HEK293 (cell line): ENCODE measurements around the gene NOVA2.
A peak's percentile ranks its signal among the peaks of the same experiment; 100 is the strongest.

Experiments
- BCL11A ChIP-seq: fragments of 450-650 bp; formaldehyde crosslinking; IDR thresholded peaks from 2 replicates; pipeline ENCODE4 v1.5.1; 2016; ENCODE audit warnings: low read depth, missing biosample characterization, missing genetic modification characterization
- BCL11B ChIP-seq: fragments of 450-650 bp; formaldehyde crosslinking; IDR thresholded peaks from 2 replicates; pipeline ENCODE4 v1.5.1; 2016; ENCODE audit warnings: low read depth, missing biosample characterization, missing genetic modification characterization
- FEZF1 ChIP-seq: fragments of 450-650 bp; formaldehyde crosslinking; IDR thresholded peaks from 2 replicates; pipeline ENCODE4 v1.5.1; 2016; ENCODE audit warnings: missing biosample characterization, missing genetic modification characterization
- PRDM1 ChIP-seq: fragments of 450-650 bp; formaldehyde crosslinking; IDR thresholded peaks from 2 replicates; pipeline ENCODE4; 2016; ENCODE audit warnings: missing biosample characterization, missing genetic modification characterization
- PRDM2 ChIP-seq: fragments of 450-650 bp; formaldehyde crosslinking; IDR thresholded peaks from 2 replicates; pipeline ENCODE4 v1.5.1; 2016; ENCODE audit warnings: missing biosample characterization, missing genetic modification characterization, borderline replicate concordance
- SALL2 ChIP-seq: fragments of 450-650 bp; formaldehyde crosslinking; IDR thresholded peaks from 2 replicates; pipeline ENCODE4 v1.5.0; 2017; ENCODE audit warnings: missing biosample characterization, mild to moderate bottlenecking, missing genetic modification characterization, borderline replicate concordance
- SP3 ChIP-seq: fragments of 450-650 bp; formaldehyde crosslinking; IDR thresholded peaks from 2 replicates; pipeline ENCODE4 v1.5.1; 2016; ENCODE audit warnings: missing biosample characterization, missing genetic modification characterization
- TRIM28 ChIP-seq: IDR thresholded peaks from 2 replicates; pipeline ENCODE4 v1.6.1; 2011; ENCODE audit warnings: low read length, control low read depth, borderline replicate concordance
- ZBTB1 ChIP-seq: fragments of 450-650 bp; formaldehyde crosslinking; IDR thresholded peaks from 2 replicates; pipeline ENCODE4 v1.5.1; 2016; ENCODE audit warnings: missing biosample characterization, missing genetic modification characterization
- ZBTB11 ChIP-seq: fragments of 450-650 bp; formaldehyde crosslinking; conservative IDR thresholded peaks from 2 replicates; pipeline ENCODE4 v1.5.1; 2016; ENCODE audit warnings: low read depth, missing biosample characterization, missing genetic modification characterization
- ZBTB20 ChIP-seq: fragments of 450-650 bp; formaldehyde crosslinking; IDR thresholded peaks from 2 replicates; pipeline ENCODE4 v1.5.1; 2016; ENCODE audit warnings: missing biosample characterization, missing genetic modification characterization
- ZBTB21 ChIP-seq: fragments of 450-650 bp; formaldehyde crosslinking; IDR thresholded peaks from 2 replicates; pipeline ENCODE4 v1.5.1; 2017; ENCODE audit warnings: missing biosample characterization, missing genetic modification characterization
- ZFHX2 ChIP-seq: fragments of 450-650 bp; formaldehyde crosslinking; conservative IDR thresholded peaks from 2 replicates; pipeline ENCODE4 v1.5.1; 2016; ENCODE audit warnings: missing biosample characterization, missing genetic modification characterization
- ZNF10 ChIP-seq: fragments of 450-650 bp; formaldehyde crosslinking; IDR thresholded peaks from 2 replicates; pipeline ENCODE4 v1.5.1; 2017; ENCODE audit warnings: missing biosample characterization, missing genetic modification characterization
- ZNF112 ChIP-seq: fragments of 450-650 bp; formaldehyde crosslinking; IDR thresholded peaks from 2 replicates; pipeline ENCODE4 v1.5.0; 2017; ENCODE audit warnings: missing biosample characterization, missing genetic modification characterization
- ZNF132 ChIP-seq: fragments of 450-650 bp; formaldehyde crosslinking; IDR thresholded peaks from 2 replicates; pipeline ENCODE4 v1.5.1; 2017; ENCODE audit warnings: missing biosample characterization, missing genetic modification characterization, borderline replicate concordance
- ZNF138 ChIP-seq: fragments of 450-650 bp; formaldehyde crosslinking; IDR thresholded peaks from 2 replicates; pipeline ENCODE4 v1.5.1; 2016; ENCODE audit warnings: missing biosample characterization, missing genetic modification characterization, borderline replicate concordance
- ZNF140 ChIP-seq: fragments of 450-650 bp; formaldehyde crosslinking; IDR thresholded peaks from 2 replicates; pipeline ENCODE4 v1.5.1; 2016; ENCODE audit warnings: missing biosample characterization, missing genetic modification characterization
- ZNF239 ChIP-seq: fragments of 450-650 bp; formaldehyde crosslinking; IDR thresholded peaks from 2 replicates; pipeline ENCODE4 v1.5.1; 2016; ENCODE audit warnings: missing biosample characterization, missing genetic modification characterization
- ZNF292 ChIP-seq: fragments of 450-650 bp; formaldehyde crosslinking; IDR thresholded peaks from 2 replicates; pipeline ENCODE4 v1.5.1; 2016; ENCODE audit warnings: low read depth, missing biosample characterization, missing genetic modification characterization, borderline replicate concordance
- ZNF37A ChIP-seq: fragments of 450-650 bp; IDR thresholded peaks from 2 replicates; pipeline ENCODE4 v1.5.1; 2018; ENCODE audit warnings: missing biosample characterization, missing genetic modification characterization
- ZNF473 ChIP-seq: fragments of 450-650 bp; formaldehyde crosslinking; IDR thresholded peaks from 2 replicates; pipeline ENCODE4 v1.5.1; 2017; ENCODE audit warnings: missing biosample characterization, missing genetic modification characterization
- ZNF654 ChIP-seq: fragments of 450-650 bp; formaldehyde crosslinking; IDR thresholded peaks from 2 replicates; pipeline ENCODE4 v1.5.1; 2016; ENCODE audit warnings: low read depth, missing biosample characterization, missing genetic modification characterization
- ZNF792 ChIP-seq: fragments of 450-650 bp; formaldehyde crosslinking; IDR thresholded peaks from 2 replicates; pipeline ENCODE4 v1.5.1; 2016; ENCODE audit warnings: missing biosample characterization, missing genetic modification characterization
- ZXDB ChIP-seq: fragments of 450-650 bp; formaldehyde crosslinking; IDR thresholded peaks from 2 replicates; pipeline ENCODE4 v1.5.1; 2016; ENCODE audit warnings: missing biosample characterization, missing genetic modification characterization
- TF ChIP-seq, protein P1 (sequence below): fragments of 450-650 bp; formaldehyde crosslinking; IDR thresholded peaks from 2 replicates; pipeline ENCODE4 v1.5.1; 2016; ENCODE audit warnings: missing biosample characterization, missing genetic modification characterization
- TF ChIP-seq, protein P2 (sequence below): fragments of 450-650 bp; formaldehyde crosslinking; IDR thresholded peaks from 2 replicates; pipeline ENCODE4 v1.5.1; 2016; ENCODE audit warnings: missing biosample characterization, missing genetic modification characterization
- TF ChIP-seq, protein P3 (sequence below): fragments of 450-650 bp; formaldehyde crosslinking; IDR thresholded peaks from 2 replicates; pipeline ENCODE4 v1.5.1; 2016; ENCODE audit warnings: missing biosample characterization, missing genetic modification characterization

Gene NOVA2

GRCh38 chr19:45995715-45996385 is 22.2 kb upstream of the NOVA2 start (continued):
- TF ChIP-seq PRDM1 (tag by site-specific recombination) (peak; percentile 3; the same call in 1 of the 2 replicates), ZNF140 (tag by site-specific recombination) (no peak), ZNF239 (tag by site-specific recombination) (no peak; the same call in 1 of the 2 replicates), ZNF138 (tag by site-specific recombination) (no peak), ZNF10 (tag by site-specific recombination) (peak; percentile 95), ZNF473 (tag by site-specific recombination) (no peak), BCL11A (tag by site-specific recombination) (no peak), BCL11B (no peak), ZXDB (0 out of 2 replicates have a peak, but pooled peaks have one; percentile 10), SALL2 (tag by site-specific recombination) (no peak), ZNF792 (no peak), PRDM2 (tag by site-specific recombination) (no peak), ZBTB11 (no peak), ZBTB1 (tag by site-specific recombination) (no peak), TRIM28 (no peak), SP3 (tag by site-specific recombination) (peak; percentile 4; the same call in 1 of the 2 replicates), FEZF1 (tag by site-specific recombination) (no peak), ZNF132 (tag by site-specific recombination) (no peak), ZNF37A (tag by site-specific recombination) (no peak), ZBTB20 (tag by site-specific recombination) (peak; percentile 82; the same call in 1 of the 2 replicates), ZNF292 (tag by site-specific recombination) (no peak), ZFHX2 (tag by site-specific recombination) (peak; percentile 69), ZNF112 (no peak), ZBTB21 (tag by site-specific recombination) (peak; percentile 78), ZNF654 (tag by site-specific recombination) (no peak)
- TF ChIP-seq, protein P1, sequence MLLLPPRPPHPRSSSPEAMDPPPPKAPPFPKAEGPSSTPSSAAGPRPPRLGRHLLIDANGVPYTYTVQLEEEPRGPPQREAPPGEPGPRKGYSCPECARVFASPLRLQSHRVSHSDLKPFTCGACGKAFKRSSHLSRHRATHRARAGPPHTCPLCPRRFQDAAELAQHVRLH = no peak
- TF ChIP-seq, protein P2, sequence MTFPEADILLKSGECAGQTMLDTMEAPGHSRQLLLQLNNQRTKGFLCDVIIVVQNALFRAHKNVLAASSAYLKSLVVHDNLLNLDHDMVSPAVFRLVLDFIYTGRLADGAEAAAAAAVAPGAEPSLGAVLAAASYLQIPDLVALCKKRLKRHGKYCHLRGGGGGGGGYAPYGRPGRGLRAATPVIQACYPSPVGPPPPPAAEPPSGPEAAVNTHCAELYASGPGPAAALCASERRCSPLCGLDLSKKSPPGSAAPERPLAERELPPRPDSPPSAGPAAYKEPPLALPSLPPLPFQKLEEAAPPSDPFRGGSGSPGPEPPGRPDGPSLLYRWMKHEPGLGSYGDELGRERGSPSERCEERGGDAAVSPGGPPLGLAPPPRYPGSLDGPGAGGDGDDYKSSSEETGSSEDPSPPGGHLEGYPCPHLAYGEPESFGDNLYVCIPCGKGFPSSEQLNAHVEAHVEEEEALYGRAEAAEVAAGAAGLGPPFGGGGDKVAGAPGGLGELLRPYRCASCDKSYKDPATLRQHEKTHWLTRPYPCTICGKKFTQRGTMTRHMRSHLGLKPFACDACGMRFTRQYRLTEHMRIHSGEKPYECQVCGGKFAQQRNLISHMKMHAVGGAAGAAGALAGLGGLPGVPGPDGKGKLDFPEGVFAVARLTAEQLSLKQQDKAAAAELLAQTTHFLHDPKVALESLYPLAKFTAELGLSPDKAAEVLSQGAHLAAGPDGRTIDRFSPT (tag by site-specific recombination) = no peak
- TF ChIP-seq, protein P3, sequence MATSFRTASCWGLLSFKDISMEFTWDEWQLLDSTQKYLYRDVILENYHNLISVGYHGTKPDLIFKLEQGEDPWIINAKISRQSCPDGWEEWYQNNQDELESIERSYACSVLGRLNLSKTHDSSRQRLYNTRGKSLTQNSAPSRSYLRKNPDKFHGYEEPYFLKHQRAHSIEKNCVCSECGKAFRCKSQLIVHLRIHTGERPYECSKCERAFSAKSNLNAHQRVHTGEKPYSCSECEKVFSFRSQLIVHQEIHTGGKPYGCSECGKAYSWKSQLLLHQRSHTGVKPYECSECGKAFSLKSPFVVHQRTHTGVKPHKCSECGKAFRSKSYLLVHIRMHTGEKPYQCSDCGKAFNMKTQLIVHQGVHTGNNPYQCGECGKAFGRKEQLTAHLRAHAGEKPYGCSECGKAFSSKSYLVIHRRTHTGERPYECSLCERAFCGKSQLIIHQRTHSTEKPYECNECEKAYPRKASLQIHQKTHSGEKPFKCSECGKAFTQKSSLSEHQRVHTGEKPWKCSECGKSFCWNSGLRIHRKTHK (tag by site-specific recombination) = no peak
